HL-60 (cell line): Measurements from ENCODE around the gene CRMP1.

Experiments
- DNase-seq, 2 experiments: peaks; one replicate each; pipeline ENCODE4 v3.0.0-alpha.2; 2010 to 2020; ENCODE audit warnings: low read depth in 1 of 2, low spot score in 1 of 2
- H3K27ac ChIP-seq: fragments of 250-450 bp; sonication (Bioruptor Pico); replicated peaks from 2 replicates; pipeline ENCODE4 v1.5.1; 2020; ENCODE audit warnings: mild to moderate bottlenecking, moderate library complexity
- H3K27me3 ChIP-seq: fragments of 250-450 bp; sonication (Bioruptor Pico); 2 replicates; pipeline ENCODE4 v1.5.1; 2021; ENCODE audit warnings: mild to moderate bottlenecking, moderate library complexity; ENCODE audit not compliant: insufficient read depth, poor library complexity, severe bottlenecking
- H3K4me3 ChIP-seq: replicated peaks from 2 replicates; pipeline ENCODE4 v1.5.1; 2011; ENCODE audit warnings: mild to moderate bottlenecking, control low read depth, low read length; ENCODE audit not compliant: insufficient read depth
- CTCF ChIP-seq: IDR thresholded peaks from one replicate; pipeline ENCODE4 v1.5.1; 2011; ENCODE audit warnings: low read length, control low read depth, inconsistent platforms; ENCODE audit not compliant: insufficient read depth
- GABPA ChIP-seq: IDR thresholded peaks from 2 replicates; pipeline ENCODE4 v1.6.1; 2012; ENCODE audit warnings: low read depth
- POLR2AphosphoS5 ChIP-seq: IDR thresholded peaks from 2 replicates; pipeline ENCODE4 v1.6.1; 2012; ENCODE audit warnings: low read depth
- REST ChIP-seq: IDR thresholded peaks from 2 replicates; pipeline ENCODE4 v1.6.1; 2012; ENCODE audit warnings: low read depth; ENCODE audit not compliant: insufficient replicate concordance
- SPI1 ChIP-seq: IDR thresholded peaks from 2 replicates; pipeline ENCODE4 v1.6.1; 2012; ENCODE audit warnings: low read depth, mild to moderate bottlenecking, borderline replicate concordance

Gene CRMP1

GRCh38 chr4:5878359-5878758 is 14.5 kb downstream of the CRMP1 start:
- Histone ChIP-seq H3K27ac (no peak overlapping the region), H3K4me3 (no peak overlapping the region), H3K27me3 (no peaks in the 10 kb centered on the region)
- TF ChIP-seq CTCF = no peak
- TF ChIP-seq REST = no peak
- no peak for DNase-seq

- TF ChIP-seq CTCF = no peak
- no peak for TF ChIP-seq REST
- no peak for TF ChIP-seq SPI1
- no peak for TF ChIP-seq GABPA
- no peak for TF ChIP-seq POLR2AphosphoS5
- Histone ChIP-seq H3K27me3 (no peaks in the 10 kb centered on the region), H3K27ac (no peak overlapping the region), H3K4me3 (no peak overlapping the region)
- no peak for DNase-seq
Observed at GRCh38 chr4:5877392-5877791, 15.5 kb downstream of the CRMP1 start.

GRCh38 chr4:5874811-5875449 is 18.0 kb downstream of the CRMP1 start:
- TF ChIP-seq REST (no peak), CTCF (no peak), POLR2AphosphoS5 (no peak), SPI1 (no peak), GABPA (no peak)
- Histone ChIP-seq H3K27me3 (no peaks in the 10 kb centered on the region), H3K27ac (no peak overlapping the region), H3K4me3 (no peak overlapping the region)
- DNase-seq = no peak
